ENCODE data around the gene PTPRM.

DNA sequence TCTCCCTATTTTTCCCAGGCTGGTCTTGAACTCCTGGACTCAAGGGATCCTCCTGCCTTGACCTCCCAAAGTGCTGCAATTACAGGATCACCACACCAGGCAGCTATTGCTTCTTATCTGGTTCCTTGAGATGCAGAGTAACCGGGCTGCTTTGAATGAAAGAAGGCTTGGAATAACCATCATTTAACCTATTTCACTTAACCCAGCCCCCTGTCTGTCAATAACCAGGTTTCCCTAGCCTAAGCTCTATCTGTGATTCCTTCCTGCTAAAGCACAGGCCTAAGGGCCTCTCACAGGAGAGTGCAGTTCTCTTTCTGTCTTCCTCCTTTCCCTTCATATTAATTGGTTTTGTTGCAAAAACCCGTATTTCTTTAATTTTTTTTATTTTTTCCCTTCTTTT lies 648.6 kb downstream of the PTPRM start:
- TF ChIP-seq, protein P1, sequence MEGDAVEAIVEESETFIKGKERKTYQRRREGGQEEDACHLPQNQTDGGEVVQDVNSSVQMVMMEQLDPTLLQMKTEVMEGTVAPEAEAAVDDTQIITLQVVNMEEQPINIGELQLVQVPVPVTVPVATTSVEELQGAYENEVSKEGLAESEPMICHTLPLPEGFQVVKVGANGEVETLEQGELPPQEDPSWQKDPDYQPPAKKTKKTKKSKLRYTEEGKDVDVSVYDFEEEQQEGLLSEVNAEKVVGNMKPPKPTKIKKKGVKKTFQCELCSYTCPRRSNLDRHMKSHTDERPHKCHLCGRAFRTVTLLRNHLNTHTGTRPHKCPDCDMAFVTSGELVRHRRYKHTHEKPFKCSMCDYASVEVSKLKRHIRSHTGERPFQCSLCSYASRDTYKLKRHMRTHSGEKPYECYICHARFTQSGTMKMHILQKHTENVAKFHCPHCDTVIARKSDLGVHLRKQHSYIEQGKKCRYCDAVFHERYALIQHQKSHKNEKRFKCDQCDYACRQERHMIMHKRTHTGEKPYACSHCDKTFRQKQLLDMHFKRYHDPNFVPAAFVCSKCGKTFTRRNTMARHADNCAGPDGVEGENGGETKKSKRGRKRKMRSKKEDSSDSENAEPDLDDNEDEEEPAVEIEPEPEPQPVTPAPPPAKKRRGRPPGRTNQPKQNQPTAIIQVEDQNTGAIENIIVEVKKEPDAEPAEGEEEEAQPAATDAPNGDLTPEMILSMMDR (IDR thresholded peaks at IDR 0.05; ENCODE audit: borderline replicate concordance, extremely low read depth, low read length, poor library complexity, severe bottlenecking) = no peak
- TF ChIP-seq EZH2 (IDR thresholded peaks at IDR 0.05; ENCODE audit: borderline replicate concordance, low read depth, low read length, severe bottlenecking) = no peak

Measured in DND-41 (cell line).